Activated CD8-positive, alpha-beta memory T cell treated with anti-CD3 and anti-CD28 coated beads for 36 hours (primary cell): ENCODE results near the gene IGF1R. TPM values are rescaled to one million over a fixed set of nuclear protein-coding genes. Genes with fewer than 3 reads are reported as not detected.

Experiments used
- CTCF ChIA-PET: fragments of 350-600 bp; sonication (Branson Sonifier 250); formaldehyde crosslinking; loops from one replicate; lab custom pipeline; 2021; ENCODE audit warnings: antibody characterized with exemption; lab: Charles Lee
- POLR2A ChIA-PET: fragments of 350-600 bp; sonication (Branson Sonifier 250); formaldehyde crosslinking; loops from one replicate; lab custom pipeline; 2021; ENCODE audit warnings: antibody characterized with exemption; lab: Charles Lee
- total RNA-seq, 2 experiments: library from RNA; stranded (reverse); gene quantifications; one replicate each; pipeline ENCODE4 v1.2.3, GENCODE V29; 2021

The IGF1R gene
- total RNA-seq, 2 experiments from 2014 or later: 10.5 to 11.3 TPM

GRCh38 chr15:98927996-98928395 lies 279.7 kb downstream of the IGF1R start:
- ChIA-PET POLR2A (no interaction called here), CTCF (no interaction called here)

GRCh38 chr15:98930576-98930975 lies 282.2 kb downstream of the IGF1R start:
- ChIA-PET CTCF (no interaction called here), POLR2A (no interaction called here)

DNA sequence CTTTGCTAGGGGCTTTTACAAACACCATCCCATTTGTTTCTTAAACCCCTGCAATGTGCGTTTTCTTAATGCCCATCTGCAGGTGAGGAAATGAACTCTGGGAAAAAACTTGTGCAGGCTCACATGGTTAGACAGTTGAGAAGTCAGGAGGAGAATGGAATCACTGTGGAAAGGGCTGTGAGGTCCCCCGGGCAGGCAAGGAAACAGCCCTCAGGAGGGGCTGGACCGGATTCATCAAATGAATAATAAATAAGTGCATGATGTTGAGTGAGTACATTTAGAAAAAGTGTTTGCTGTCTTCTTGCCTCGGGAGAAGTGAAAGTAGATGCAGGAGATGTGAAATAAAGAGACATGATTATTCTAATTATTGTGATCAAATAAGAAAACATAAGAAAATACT lies 282.7 kb downstream of the IGF1R start:
- CTCF ChIA-PET: no interaction called here
- POLR2A ChIA-PET: no interaction called here

GRCh38 chr15:98933406-98933805 lies 285.1 kb downstream of the IGF1R start:
- ChIA-PET CTCF (no interaction called here), POLR2A (no interaction called here)

DNA sequence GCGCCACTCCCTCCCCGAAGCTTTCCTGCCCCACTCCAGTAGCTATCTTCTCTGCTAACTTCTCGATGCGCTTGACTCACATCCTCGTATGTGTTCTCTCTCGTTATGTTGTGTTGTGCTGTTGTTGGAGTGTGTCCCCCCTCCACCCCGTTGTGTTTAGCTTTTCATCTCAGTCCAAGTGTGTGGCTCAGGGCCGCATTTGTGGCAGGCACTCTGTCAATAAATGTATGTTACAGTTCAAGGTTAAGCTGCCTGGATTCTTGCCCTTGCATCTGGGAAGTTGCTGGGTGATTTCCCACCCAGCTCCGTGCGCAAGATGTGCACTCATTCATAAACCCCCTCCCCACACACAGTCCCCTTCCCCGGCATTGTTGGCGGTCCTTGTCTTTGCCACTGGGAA lies 287.4 kb downstream of the IGF1R start:
- ChIA-PET CTCF (no interaction called here), POLR2A (no interaction called here)

- CTCF ChIA-PET: no interaction called here
- POLR2A ChIA-PET: no interaction called here
Observed at GRCh38 chr15:98937413-98938104, 289.2 kb downstream of the IGF1R start.

DNA sequence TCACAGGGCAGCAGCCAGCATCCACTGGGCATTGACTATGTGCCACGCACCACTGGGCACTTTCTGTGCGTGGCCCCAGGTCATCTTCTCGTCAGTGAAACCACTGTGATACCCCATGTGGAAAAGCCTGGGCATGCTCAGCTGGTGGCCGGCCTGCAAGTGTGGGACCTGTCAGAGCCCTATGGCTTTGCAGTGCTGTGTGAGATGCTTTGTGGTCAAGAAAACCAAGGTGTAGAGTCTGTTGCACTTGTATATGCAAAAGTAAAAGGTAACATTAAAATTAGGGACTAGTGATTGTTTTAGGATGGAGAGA lies 289.7 kb downstream of the IGF1R start:
- POLR2A ChIA-PET: no interaction called here
- CTCF ChIA-PET: no interaction called here

GRCh38 chr15:98938799-98939198 lies 290.5 kb downstream of the IGF1R start:
- ChIA-PET CTCF (no interaction called here), POLR2A (no interaction called here)

GRCh38 chr15:98939311-98940080 lies 291.2 kb downstream of the IGF1R start:
- ChIA-PET CTCF (no interaction called here), POLR2A (no interaction called here)

DNA sequence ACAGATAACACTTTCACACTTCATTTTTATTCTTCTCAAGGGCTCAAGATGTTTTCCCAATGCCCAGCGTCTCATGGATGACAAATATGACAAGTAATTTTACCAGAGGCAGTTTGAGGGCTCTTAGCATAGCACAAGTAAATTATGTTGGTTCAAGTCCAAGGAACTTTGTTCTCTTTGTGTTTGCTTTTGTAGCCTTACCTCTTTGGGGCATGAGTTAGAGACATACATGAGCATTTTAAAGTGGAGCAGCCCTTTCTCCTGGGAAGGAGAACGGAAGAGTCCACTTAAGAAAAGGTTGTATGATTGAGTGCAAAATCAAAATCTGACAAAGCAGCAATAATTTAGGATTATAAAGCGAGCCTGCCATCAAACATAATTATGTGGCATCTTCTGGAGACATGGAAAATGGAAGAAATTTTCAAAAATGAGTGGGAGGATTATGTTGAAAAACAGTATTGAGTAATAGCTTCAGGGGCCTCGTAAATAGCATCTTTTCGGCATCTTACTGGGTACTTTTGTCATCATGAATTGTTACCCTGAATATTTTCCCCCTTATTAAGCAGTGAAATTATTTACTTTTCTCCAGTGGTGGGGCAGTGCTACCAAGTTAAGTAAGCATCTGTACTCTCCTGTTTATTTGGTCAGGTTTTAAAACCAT lies 293.4 kb downstream of the IGF1R start:
- ChIA-PET CTCF (no interaction called here), POLR2A (no interaction called here)

GRCh38 chr15:98942431-98942830 lies 294.1 kb downstream of the IGF1R start:
- POLR2A ChIA-PET: no interaction called here
- CTCF ChIA-PET: no interaction called here

GRCh38 chr15:98943051-98943508 lies 294.7 kb downstream of the IGF1R start:
- ChIA-PET POLR2A (no interaction called here), CTCF (no interaction called here)

GRCh38 chr15:98943601-98944151 lies 295.3 kb downstream of the IGF1R start:
- CTCF ChIA-PET: no interaction called here

GRCh38 chr15:98946301-98947255 lies 298.2 kb downstream of the IGF1R start:
- ChIA-PET POLR2A (no interaction called here), CTCF (no interaction called here)

More at GRCh38 chr15:98943601-98944151, 295.3 kb downstream of the IGF1R start:
- POLR2A ChIA-PET: no interaction called here

DNA sequence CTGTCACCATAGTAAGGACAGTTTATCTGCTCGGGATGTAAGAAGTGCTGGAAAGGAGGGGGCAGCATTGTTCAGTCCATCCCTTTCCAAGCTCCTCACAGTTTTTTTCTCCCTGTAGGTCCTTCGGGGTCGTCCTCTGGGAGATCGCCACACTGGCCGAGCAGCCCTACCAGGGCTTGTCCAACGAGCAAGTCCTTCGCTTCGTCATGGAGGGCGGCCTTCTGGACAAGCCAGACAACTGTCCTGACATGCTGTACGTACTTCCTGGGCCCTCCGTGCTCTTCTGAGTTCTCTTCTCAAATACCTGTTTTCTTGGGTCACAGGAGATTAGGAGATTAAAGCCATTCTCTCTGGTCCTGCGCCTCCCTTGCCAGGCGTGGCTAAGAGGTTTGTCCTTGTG lies 300.1 kb downstream of the IGF1R start:
- POLR2A ChIA-PET: no interaction called here

DNA sequence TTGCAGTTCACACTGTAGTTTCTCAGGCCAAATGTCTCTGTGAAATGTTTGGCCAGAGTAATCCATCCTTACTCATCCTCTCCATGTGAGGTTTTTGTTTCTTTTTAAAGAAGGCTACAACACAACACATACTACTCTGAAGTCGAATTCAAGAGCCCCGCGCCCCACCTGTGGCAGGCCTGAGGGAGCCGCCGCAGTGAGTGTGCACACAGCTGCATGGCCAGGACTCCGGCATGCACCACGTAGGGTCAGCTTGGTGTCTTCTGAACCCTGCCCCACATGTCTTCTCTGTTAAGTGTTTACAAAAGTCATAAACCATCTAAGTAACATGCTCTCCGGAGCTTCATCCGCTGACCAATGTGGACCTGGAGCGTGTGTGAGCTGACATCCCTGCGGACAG lies 300.6 kb downstream of the IGF1R start:
- CTCF ChIA-PET: no interaction called here
- POLR2A ChIA-PET: no interaction called here

More for the DNA sequence above, 300.1 kb downstream of the IGF1R start:
- CTCF ChIA-PET: no interaction called here

GRCh38 chr15:98949624-98950023 lies 301.3 kb downstream of the IGF1R start:
- POLR2A ChIA-PET: no interaction called here
- CTCF ChIA-PET: interaction anchor here (1.0 kb wide), 1 partner anchor 17 kb away, joined by 3 read pairs; no protein-coding TSS in a partner anchor

DNA sequence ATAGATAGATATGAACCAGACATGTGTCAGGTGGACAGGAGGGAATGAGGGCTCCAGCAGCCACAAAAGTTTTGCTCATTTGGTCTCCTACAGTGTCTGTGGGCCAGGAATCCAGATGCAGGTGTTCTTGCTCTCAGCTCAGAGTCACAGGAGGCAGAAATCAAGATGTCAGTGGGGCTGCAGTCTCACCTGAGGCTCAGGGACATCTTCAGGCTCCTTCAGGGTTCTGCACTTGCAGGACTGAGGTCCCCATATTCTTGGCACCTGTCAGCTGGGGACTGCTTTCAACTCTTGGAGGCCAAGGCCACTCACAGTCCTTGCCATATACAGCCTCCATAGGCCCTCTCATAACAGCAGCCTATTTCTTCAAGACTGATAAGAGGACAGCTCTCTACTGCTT lies 301.9 kb downstream of the IGF1R start:
- CTCF ChIA-PET: interaction anchor here (1.0 kb wide), 1 partner anchor 17 kb away, joined by 3 read pairs; no protein-coding TSS in a partner anchor

DNA sequence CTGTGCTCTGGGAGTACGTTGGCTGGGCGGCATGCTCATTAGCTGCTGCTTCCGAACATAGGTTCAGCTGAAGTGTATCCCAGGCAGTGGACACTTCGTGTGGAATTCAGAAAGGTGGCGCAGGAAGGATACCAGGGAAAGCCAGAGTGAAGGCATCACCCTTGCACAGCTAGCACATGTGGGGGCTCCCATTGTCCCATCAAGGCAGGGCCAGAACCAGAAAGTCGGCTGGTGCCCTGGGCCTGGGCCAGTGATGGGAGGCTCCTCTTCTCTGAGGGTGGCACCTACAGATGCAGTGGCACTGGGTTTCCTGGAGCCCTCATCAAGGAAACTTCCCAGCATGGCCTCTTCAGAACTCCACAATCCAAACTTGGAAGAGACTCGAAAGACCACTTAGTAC lies 302.7 kb downstream of the IGF1R start:
- CTCF ChIA-PET: no interaction called here
- POLR2A ChIA-PET: no interaction called here

More for the DNA sequence above, 301.9 kb downstream of the IGF1R start:
- POLR2A ChIA-PET: no interaction called here
